H1 (cell line): ENCODE results near the gene DPYD.

Source experiments
- CBX8 ChIP-seq: fragments of 300-800, 300-1000 bp; sonication (generic); IDR thresholded peaks from 2 replicates; pipeline ENCODE4 v1.7.1; 2016; ENCODE audit warnings: low read depth, low read length, borderline replicate concordance
- CHD2 ChIP-seq: IDR thresholded peaks from 2 replicates; pipeline ENCODE4 v1.6.1; 2012; ENCODE audit warnings: low read length, improper control_type of control experiment
- CTCF ChIP-seq, 3 experiments: IDR thresholded peaks; 1 replicate in 2 of 3; 2 replicates in 1 of 3; pipeline versions ENCODE4 v1.5.1 to v1.6.1; 2011; ENCODE audit warnings: low read length in 3 of 3, mild to moderate bottlenecking in 3 of 3, inconsistent platforms in 2 of 3, low read depth in 1 of 3, moderate library complexity in 1 of 3; ENCODE audit not compliant: insufficient read depth in 1 of 3; ENCODE audit errors: control extremely low read depth in 1 of 3
- PHF8 ChIP-seq: fragments of 200-600 bp; sonication (generic); conservative IDR thresholded peaks from 2 replicates; pipeline ENCODE4 v1.7.1; 2012; ENCODE audit warnings: low read depth, mild to moderate bottlenecking, inconsistent platforms, low read length, moderate library complexity
- POLR2AphosphoS5 ChIP-seq: IDR thresholded peaks from 2 replicates; pipeline ENCODE4 v1.6.1; 2011; ENCODE audit warnings: low read depth, low read length
- RAD21 ChIP-seq, 2 experiments: IDR thresholded peaks in 1 of 2; conservative IDR thresholded peaks in 1 of 2; 2 replicates each; pipeline ENCODE4 v1.6.1; 2011; ENCODE audit warnings: low read depth in 2 of 2, low read length in 2 of 2, improper control_type of control experiment in 1 of 2, inconsistent platforms in 1 of 2, mild to moderate bottlenecking in 1 of 2, moderate library complexity in 1 of 2
- SIX5 ChIP-seq: IDR thresholded peaks from 2 replicates; pipeline ENCODE4 v1.6.1; 2011; ENCODE audit warnings: mild to moderate bottlenecking, low read depth, low read length
- SP1 ChIP-seq: IDR thresholded peaks from 2 replicates; pipeline ENCODE4 v1.6.1; 2011; ENCODE audit warnings: low read depth, low read length
- SP2 ChIP-seq: IDR thresholded peaks from 2 replicates; pipeline ENCODE4 v1.6.1; 2012; ENCODE audit warnings: mild to moderate bottlenecking, low read length, inconsistent platforms
- SRF ChIP-seq: IDR thresholded peaks from 2 replicates; pipeline ENCODE4 v1.6.1; 2011; ENCODE audit warnings: mild to moderate bottlenecking, low read depth, low read length, moderate library complexity
- TAF1 ChIP-seq: IDR thresholded peaks from 2 replicates; pipeline ENCODE4 v1.6.1; 2011; ENCODE audit warnings: mild to moderate bottlenecking, low read depth, low read length
- TCF12 ChIP-seq: IDR thresholded peaks from 2 replicates; pipeline ENCODE4 v1.6.1; 2011; ENCODE audit warnings: low read depth, mild to moderate bottlenecking, low read length

DNA sequence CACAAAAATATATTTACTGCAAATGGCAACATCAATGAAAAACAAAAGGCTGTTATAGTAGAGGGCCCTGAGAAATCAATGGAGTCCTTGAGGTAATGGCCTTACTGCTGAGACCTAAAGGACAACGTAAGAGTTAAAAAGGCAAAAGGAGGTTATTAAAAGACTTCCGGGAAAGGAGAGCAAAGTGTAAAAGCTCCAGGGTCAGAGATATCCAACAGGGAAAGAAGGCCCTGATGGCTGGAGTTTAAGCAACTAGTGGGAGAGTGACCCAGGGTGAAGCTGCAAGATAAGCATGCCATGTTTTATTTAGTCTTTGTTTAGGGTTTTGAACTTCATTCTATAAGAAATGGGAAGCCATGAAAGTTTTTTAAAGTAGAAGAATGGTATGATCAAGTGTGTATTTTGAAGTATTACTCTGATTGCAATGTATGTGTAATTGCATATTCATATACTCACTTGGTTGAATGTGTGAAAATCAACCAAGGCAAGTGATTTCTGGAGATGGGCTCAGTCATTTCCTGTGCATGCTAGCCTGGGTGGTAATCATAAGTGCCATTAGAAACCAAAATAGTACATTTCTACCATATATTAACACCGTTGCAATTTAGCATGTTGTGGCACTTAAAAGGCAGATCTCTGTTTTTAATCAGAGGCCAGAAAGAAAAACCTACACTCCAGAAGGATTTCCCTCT, 5.3 kb upstream of the DPYD start:
- TF ChIP-seq PHF8 (no peak), CTCF (IDR thresholded peaks at IDR 0.05; ENCODE audit: control extremely low read depth in 1 of 3, insufficient read depth in 1 of 3, low read depth in 1 of 3, low read length in 3 of 3) (no peak), TAF1 (no peak), RAD21 (IDR thresholded peaks at IDR 0.05 in 1 of 2, conservative IDR thresholded peaks at IDR 0.05 in 1 of 2; ENCODE audit: low read depth in 2 of 2, low read length in 2 of 2) (no peak), SP1 (no peak), TCF12 (no peak), CHD2 (no peak), SP2 (no peak), CBX8 (no peak), SIX5 (no peak), SRF (no peak), POLR2AphosphoS5 (no peak)
